NCI-H2029 treated with DMSO at 0.1 percent for 48 hours (cell line): ENCODE measurements around the gene C3orf18.

Source experiments
- DNase-seq: peaks from one replicate; lab custom pipeline; 2025; lab: John Stamatoyannopoulos, UW

Gene C3orf18

DNA sequence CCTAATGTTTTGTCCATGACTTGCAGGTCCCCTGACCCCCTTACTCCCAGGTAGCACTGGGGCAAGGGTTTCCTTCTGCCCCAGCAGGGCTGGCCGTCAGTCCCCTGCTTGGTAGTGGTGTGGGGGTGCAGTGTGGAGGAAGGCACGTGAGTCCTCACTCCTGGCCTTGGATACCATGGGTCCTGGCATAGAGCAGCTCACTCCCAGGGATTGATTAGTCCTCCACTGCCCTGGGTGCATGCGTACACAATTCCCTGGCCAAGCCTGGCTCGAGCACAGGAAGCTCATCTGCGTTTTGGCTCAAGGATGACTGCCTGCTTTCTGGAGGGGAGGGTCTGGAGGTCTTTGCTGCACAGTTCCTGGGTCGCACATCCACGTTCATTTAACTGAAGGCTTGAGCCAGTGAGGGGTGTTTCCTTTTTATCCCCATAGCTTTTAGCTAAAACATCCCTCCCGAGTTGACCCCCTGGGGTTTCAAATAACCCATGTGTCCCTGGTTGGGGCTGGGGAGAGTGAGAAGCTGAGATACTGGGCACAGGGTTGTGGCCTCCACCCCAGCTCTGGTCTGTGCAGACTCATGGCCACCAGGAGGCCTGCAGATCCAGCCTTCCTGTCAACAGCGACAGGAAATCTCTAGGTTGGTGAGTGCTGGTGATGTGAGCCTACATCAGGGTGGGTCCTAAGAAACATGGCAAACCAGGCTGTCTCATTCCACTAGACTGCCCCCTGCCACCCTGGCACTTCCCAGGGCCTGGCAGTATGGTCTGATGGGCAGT lies 13.3 kb upstream of the C3orf18 start:
- DNase-seq = no peak

DNA sequence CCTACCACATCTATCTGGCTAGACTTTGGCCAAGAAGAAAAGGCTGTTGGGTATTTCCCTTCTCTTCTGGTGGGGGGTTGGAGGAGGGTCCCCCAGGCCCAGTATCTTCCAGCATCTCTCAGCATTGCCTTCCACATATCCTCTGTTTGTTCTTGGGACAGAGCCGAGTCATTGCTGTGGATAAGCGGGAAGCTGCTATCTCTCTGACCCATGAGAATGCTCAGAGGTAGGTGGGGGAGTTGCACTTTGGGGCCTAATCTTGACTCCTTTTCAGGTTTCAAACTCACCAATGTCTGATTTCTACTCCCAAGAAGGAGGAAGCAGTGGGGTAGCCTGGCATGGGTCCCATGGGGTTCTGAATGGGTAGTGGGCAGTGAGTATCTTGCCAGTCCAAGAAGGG lies 9.8 kb upstream of the C3orf18 start:
- DNase-seq = no peak

DNA sequence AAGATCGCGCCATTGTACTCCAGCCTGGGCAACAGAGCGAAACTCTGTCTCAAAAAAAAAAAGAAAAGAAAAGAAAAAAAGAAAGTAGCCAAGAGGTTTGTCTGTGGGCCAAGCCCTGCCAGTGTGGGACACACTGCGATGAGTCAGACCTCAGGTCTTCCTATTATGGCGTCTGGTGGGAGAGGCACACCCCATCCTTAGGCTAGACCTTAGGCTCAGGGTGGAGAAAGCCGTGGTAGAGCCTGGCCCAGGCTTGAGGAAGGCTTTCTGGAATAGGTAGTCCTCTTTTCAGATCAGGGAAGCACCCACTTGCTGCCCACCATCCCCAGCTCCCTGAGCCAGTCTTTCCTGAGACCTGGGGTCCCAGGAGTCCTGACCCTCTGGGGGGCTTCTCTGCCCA lies 7.8 kb upstream of the C3orf18 start:
- DNase-seq = no peak

DNA sequence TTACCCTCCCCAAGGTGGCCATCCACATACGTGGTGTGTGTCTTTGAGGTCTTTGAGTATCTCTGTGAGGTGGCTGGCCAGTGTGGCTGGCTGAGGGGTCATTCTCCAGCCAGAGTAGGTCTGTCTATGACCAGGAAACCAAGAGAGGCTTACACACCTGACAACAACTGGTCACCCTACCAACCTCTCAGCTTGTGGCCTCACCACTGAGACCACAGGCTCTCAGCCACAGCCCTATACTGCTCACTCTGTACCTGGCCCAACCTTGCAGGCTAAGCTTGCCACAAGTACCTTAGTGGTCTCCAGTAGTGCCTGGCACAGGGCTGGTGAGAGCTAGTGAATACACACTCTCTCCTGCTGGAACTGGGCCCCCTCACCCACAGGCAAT lies 6.9 kb upstream of the C3orf18 start:
- no peak for DNase-seq

DNA sequence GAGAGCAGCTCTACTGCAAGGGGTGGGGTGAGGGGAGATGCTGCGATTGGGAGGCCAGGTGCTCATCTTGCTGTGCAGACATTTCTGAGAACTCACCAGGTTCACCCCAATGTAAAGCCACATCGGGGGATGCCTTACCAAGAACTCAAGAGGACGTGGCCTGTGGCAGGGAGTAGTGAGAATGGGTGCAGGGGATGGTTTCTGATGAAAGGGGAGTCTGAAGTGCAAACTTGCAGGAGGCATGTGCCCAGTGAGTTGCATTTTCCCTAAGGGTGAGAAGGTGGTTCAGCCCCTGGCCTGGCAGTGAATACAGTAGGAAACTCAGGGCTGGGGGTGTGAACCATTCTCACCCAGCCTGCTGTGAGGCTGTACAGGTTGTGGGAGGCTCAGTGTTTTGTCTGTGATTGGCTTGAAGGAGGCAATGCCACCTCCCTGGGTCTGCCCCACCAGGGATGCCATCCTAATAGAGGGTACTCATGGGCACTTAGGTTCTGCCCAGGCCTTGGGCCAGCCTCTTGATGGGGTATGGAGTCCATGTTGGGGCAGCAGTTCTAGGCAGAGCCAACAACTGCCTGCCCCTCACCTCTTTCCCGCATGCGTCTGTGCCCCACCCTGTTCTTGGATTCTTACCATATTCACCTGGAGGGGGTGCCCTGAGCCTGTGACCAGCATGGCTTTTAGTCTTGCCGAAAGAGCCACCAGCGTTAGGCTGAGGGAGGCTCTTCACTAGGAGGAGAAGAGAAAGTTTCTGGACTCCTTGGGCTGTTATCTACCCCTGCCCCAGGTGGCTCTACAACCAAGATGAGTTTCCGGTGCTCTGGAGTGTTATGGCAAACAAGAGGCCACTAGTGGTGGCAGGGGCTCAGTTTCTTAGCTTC lies 6.3 kb upstream of the C3orf18 start:
- no peak for DNase-seq

DNA sequence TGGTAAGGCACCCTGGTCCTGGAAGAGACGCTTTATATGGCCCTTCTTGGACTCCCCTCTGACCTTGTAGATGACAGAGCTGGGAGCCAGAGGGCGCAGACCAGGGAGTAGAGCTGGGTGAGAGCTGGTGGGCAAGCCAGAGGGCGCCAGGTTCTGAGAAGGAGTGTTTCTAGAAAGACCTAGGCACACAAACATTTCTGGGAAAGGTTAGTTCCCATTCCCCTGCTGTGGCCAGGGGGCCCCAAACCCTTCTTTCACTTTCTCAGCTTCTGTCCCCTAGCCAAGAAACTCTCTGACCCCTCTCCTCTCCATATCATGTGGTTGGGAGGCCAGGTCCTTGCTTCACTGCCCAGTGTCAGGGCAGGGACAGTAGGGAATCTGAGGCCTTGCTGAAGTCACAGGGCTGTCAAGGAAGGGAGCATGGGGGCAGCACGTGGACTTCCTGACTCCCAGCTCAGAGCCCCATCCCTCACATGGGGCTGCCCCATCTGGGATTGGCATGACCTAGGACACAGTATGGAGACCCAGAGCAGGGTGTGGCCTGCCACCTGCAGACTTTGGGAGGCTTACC lies 5.3 kb upstream of the C3orf18 start:
- DNase-seq = no peak

DNA sequence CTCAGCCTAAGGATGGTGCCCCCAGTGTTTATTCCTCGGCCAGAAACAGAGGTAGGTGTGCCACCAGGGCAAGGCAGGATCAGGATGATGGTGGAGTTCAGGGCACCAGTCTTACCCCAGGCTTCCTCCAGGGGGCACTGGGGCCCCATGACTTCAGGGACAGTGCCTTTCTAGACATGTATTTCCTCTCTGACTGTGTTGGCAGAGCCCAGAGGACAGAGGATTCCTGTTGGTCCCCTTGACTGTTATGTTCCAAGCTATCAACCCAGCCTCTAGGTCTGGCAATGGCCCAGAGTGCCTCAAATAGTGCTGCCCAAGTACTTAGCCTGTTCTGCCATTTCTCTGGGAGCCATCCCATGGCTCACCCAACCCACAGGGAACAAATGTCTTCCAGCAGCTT lies 4.6 kb upstream of the C3orf18 start:
- peak; percentile 4 for DNase-seq

DNA sequence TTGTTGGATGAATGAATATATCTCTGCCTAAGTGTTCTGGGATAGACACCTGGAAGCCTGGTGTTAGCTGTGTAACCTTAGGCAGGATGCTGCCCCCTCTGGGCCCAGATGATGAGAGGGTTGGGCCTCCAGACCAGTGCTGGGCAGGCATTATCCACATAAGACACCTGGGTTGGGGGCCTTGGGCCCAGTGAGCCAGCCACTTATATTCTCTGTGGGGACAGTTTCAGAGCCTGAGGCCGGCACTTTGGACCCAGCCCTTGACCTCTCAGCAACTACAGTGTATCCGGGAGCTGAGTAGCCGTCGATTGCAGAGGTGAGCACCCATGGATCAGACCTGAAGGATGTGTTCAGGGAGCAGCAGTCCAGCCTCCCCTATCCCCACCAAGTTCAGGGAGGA lies 3.9 kb upstream of the C3orf18 start:
- no peak for DNase-seq

DNA sequence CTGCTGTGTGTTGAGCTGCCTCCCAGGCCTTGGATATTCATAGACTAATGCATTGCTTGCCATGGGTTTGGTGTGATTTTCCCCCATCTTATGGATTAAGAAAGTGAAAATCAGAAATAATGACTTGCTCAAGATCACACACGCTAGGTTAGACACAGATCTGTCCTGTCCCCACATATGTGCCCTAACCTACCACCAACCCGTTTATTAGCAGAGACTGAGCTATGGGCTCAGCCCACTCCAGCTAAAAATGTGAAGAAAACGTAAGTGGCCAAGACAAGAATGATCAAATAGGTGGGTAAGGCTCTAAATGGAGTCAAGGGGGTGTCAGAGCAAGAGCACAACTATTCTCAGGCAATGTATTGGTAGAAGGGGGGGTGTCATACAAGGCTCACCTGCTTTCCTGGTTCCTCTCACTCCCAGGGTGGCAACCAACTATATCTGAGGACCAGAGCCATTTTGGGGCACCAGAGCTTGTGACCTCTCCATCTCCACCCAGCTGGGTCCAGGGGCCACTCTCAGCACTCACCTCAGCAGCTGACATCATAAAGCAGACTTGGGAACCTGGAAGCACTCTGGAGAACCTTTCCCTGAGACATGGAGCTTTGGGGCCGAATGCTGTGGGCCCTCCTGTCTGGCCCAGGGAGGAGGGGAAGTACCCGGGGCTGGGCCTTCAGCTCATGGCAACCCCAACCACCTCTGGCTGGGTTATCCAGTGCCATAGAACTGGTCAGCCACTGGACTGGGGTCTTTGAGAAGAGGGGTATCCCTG lies 3.1 kb upstream of the C3orf18 start:
- no peak for DNase-seq

DNA sequence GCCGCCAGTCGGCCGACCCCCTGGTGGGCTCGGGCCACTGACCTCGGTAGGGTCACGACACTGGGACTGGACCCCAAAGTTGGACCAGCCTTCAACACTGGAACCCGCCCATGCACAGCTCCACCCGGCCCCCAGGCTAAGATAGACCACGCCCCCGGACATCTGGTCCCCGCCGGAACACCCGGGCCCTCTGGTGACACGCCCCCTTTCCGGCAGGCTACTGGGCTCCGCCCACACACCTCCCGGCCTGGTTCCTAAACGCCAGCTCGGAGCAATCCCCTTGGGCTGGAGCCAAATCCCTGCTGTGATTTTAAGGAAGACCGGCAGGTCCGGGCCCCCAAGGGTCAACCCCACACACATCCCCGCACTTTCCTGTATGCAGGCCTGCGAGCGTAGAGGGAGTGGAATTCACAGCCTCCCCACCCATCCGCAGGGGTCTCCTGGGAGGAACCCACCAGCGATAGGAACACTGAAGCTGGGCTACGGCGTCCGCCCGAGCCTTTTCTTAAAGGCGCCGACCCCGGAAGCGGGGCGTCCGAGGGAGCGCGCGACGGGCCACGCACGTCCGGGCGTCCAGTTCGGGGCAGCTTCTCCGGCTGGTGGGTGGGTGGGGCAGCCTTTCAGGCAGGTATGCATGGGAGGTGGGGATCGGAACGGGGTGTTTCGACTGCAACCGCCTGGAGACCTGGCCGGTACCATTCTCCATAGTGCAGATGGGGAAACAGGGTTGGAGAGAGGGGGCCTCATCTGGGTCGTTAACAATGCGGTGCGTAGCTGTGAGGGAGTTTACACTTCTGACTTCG lies 1.6 kb upstream of the C3orf18 start, which contains the start of gene HEMK1:
Gene HEMK1, plus strand, starts transcription at position 576 of the 803 bp plus-strand sequence. CDS start 1,583 bp downstream, outside the sequence.
- peak; percentile 53 for DNase-seq

DNA sequence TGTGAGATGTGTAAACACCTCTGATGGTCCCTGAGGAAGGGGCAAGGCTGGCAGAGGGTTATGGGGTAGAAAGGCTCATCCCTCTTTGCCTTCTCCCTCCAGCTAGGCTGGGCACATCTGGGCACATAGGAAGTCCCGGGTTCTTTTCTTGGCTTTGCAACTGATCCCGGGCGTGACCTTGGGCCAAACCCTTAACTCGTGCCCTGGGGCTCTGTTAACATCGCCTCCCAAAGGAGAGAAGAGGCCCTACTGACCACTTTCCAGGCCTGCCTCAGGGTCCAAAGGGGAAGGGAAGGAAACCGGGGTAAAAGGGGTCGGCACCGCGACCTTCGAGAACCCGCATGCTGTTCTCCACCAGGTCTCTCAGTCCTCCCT lies 549 bp downstream of the C3orf18 start:
- no peak for DNase-seq

DNA sequence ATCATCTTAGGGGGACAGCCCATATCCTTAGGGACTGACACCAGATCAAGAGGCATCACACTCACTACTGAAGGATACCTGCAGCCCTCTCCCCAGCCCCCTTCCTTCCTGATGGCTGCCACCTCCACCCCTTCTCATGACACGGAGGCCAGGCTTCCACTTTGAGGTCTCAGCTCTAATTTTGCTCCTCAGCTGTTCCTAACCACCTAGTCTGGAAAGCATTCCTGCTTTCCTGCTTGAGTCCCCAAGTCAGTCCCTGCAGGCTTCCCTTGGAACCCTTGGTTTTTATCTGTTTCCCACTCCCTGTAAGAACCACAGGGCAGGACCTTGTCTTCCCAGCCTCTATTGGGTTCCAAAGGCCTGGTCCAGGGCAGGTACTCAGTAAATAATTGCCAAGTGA lies 3.2 kb downstream of the C3orf18 start:
- DNase-seq = no peak

DNA sequence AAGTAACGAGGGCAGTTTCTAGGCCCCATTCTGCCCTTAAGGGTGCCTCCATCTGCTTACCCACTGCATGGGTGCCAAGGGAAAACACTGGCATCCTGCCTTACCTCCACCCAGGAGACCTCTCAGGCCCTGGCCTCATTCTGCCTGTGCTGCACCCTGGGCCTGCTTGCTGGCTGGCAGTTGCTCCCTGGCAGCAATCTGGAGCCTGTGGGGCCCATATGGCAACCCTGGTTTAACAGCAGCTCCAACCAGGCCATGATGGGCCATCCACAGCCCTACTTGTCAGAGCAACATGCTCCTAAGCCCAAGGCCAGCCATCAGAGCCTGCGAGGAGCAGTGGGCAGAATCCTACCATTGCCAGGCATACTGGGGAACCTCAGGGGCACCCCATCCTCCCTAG lies 3.7 kb downstream of the C3orf18 start:
- DNase-seq = no peak

DNA sequence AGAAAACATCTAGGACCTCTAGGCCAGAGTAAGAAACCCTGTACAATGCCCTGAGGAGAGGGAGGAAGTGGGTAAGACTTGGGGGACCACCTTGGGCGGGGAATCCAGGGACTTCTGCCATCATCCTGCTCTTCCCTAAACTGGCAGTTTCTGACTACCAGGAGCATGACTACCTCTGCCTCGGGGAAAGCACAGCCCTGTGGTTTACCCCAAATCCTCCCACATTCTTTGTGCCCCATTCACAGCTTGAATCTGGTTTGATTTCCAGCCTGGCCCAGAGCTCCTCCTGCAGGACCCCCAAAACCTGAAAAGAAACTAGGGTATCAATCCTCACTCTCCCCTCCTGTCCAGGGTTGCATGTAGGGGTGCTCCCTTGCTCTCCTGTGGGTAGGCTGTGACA lies 4.7 kb downstream of the C3orf18 start:
- DNase-seq = no peak

DNA sequence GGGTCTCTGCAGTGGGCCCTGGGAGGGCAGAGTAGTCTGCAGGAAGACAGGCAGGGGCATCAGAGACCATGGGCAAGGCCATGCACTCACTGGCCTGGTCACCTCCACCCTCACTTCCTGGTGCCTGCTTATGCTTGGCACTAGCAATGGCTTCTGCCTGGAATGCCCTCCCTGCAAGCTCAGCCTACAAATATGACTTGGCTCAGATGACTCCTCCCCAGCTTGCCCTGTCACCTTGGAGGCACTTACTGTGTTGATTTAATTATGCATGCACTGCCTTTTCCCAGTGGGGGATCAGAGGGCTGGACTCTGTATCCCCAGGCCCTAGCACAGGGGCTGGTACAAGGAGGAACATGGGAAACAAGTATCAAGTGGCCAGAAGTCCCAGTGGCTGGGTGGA lies 7.8 kb downstream of the C3orf18 start:
- DNase-seq = no peak

DNA sequence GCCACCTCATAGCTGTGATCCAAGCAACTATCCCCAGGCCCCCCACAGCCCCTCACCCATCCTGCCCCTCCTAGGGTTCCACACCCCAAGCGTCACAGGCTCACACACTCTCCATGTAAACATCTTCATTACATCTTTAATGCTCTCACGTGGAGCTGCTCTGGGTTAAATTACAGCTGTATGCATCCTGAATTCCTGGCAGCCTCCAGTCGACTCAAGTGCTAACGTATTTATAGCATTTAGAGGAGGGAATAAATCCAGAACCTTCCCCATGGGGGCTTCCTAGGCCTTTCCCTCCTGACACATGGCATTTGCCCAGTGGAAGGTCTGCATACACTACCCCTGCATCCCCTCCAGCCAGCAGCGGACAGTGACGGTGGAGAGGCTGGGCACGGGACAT lies 9.6 kb downstream of the C3orf18 start:
- no peak for DNase-seq

DNA sequence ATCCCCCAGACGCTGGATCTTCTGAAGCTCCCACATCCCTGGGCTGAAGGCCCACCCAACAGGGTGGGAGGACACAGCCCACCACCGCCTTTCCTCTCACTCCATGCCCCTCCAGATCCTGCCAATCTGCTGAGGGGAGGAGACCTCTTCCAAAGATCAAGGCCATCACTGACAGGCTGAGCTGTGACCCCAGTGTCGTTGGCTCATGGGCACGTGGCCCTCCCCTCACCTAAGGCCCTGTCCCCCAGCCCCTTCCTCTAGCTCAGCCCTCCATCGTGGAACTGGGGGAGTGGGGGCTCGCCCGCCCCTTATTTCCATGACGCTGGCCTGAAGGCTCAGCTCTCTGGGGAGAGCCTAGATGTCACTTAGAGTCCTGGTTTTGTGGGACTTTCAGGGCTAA lies 10.4 kb downstream of the C3orf18 start:
- DNase-seq = no peak

DNA sequence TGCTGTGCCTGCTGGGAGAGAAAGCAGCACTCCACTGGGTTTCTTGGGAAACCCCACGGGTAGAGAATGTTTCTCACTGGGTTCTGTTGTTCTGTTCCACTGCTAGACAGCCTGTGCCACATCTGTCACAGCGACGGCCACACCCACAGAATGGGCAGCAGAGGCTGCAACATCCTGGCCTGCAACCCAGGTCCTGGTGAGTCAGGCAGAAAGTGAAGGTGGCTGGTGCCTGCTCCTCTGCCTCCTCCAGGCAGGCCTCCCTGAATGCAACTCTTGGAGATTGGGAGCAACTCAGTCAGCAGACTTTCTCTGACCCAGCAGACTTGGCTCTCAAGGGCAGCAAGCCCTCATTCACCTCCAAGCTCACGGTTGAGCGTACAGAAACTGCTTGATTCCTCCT lies 13.0 kb downstream of the C3orf18 start:
- DNase-seq = no peak

DNA sequence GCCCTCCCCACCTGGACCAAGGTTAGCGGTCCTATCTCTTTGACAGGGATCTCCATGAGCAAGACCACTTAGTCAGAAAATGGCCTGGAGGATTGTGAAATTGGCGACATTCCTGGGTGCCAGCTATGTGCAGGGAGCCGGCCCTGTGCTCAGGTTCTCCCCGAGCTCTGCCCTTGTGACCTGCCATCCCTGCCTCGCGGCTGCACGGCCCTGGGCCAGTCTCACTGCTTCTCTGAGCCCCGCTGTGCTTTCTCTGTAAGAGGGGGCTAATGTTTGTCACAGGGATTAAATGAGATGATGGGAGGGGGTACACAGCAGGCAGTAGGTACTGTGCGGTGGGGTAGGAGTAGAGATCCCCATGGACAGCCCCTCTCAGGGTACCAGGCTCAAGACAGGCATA lies 14.9 kb downstream of the C3orf18 start:
- no peak for DNase-seq

DNA sequence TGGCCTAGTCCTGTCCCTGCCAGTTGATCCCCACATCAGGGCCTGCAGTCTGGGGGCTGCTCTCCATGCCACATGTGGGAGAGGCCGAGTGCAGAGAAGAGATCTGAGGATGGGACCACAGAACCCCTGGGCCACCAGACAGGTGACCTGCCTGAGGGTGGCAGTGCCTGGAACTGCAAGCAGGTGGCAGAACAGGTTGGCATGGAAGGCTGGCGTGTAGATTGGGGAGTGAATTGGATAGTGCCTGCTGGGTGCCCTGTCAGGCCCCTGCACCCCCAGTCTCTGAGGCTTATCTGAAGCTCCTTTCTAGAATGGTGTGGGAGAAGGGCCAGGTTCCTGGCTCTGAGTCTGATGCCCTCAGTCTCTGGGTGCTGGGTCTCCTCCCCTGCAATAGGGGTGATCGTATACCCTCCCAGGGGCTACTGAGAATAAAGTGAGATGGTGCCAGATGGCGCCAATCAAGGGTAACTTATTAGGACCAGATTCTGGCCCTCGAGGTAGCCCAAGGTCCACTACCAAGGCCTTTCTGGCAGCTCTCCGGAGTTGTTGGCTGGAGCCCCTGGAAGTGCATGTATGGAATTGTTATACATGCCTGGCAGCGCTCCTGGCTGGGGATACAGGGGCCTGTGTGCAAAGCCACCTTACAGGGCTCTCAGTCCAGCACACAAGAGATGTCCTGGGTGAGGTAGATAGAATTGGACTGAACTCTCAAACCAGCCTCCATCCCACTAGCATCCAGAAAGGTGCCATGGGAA lies 15.7 kb downstream of the C3orf18 start:
- no peak for DNase-seq
